GM18505 (cell line): Measurements from ENCODE around the gene SLC43A1.
"Not testable (repeated sequence)": the region's sequence is repeated elsewhere in the genome, so short reads cannot be mapped to it uniquely, and the experiment has no call there.

ENCODE experiments used
- ATAC-seq: cut with Tn5 transposase; IDR thresholded peaks from one replicate; pipeline ENCODE4 v1.9.1; 2021; ENCODE audit not compliant: unreplicated experiment
- POLR2A ChIP-seq: IDR thresholded peaks from 4 replicates; pipeline ENCODE4 v1.6.1; 2011; ENCODE audit warnings: borderline replicate concordance; ENCODE audit not compliant: insufficient read depth, insufficient read length; ENCODE audit errors: extremely low read depth

Gene SLC43A1

DNA sequence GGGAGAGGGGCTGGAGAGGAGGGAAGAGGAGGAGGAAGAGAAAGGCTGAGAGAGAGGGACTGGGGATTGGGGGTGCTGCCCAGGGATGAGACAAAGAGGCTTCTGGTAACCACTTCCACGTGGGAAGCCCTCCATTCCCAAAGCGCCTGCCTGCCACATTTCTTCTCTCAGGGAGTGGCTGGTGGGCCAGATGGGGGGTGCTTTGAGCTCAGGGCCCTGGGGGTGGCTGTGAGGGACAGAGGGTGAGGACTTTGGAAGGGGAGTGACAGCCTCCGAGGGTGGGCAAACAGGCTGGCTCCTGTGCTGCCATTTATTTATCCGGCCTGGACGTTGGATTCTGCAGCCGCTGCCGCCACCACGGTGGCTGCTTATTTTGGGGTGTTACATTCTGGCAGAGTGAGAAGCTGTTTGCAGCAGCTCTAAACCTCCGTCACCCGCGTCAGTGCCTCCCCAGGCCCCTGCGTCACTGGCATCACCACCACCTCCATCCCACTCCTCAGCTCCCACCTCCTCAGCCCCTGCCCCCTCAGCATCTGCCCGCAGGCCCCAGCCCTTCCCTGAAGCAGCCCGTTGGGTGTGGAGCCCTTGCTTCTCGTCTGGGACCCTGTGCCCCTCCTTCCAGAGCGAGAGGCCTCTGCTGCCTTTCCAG lies 53.5 kb downstream of the SLC43A1 start:
- no peak for ATAC-seq
- no peak for TF ChIP-seq POLR2A

DNA sequence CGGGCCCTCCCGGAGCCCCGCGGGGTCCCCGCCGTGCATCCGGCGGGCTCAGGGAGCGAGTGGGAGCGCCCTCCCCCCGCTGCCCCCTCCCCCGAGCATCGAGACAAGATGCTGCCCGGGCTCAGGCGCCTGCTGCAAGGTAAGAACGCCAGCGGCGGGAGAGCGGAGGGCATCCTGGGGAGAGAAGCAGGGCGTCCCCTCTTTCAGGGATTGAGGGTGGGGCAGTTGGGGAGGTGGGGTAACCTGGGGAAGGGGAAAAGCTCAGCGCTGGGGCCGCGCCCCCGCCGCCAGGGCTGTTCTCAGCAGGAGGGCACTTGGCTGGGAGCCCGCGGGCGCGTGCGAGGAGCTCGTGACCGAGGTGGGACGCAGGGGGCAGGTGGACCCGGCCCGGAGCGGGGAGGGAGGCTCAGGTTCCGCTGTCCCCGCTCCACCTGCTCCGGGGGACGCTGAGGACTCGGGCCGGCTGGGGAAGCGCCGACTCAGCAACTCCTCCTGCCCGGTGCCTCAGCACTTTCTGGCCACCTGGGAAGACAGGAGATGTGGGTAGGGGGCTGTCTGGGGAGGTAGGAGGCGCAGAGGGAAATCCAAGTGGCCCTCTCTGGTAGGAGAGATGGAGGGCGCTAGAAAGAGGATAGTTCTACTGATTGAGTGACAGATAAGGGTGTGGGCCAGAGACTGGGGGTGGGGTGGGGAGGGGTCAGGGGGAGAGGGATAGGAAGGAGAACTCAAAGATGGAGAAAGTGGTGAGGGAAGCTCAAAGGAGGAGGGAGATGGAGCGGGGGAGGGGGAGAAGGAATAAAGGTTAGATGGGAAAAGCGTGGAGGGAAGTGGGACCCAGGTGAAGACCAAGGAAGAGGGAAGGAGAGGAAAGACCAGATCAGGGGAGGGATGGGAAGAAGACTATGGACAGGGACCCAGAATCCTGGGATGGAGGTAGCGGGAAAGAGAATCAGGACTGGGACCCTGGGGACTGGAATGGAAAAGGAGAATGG lies 54.4 kb downstream of the SLC43A1 start:
- TF ChIP-seq POLR2A: no peak
- peak; percentile 6 for ATAC-seq

DNA sequence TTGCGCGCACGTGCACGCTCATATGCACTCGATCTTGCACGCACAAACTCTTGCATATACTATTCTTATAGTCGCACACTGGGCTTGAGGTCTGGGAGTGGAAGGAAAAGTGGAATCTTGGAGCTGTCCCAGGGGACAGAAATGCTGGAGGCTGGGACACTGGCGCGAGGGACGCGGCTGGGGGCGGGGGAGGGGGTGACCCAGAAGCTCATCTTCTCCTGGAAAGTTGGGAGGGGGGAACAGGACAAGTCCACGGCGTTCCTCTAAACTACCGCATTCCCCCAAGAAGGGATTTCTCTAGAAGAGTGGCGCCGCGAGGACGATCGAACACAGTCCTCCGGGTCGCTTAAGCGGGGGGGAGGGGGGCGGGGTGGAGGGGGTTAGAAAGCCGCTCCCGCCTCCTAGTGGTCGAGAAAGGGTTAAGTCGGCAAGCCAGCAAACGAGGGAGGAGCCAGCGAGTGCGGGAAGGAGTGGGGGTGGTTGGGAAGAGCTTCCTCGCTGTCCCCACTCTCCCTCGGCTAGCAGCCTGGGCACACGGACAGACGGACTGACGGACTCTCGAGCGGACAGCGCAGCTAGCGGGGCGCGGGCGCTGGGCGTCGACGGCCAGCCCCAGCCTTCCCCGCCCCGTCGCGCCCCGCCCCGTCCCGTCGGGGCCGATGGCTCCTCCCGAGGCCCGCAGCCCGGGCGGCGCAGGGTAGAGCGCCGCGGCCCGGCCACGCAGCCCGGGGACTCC lies 55.3 kb downstream of the SLC43A1 start, which contains the start of gene RTN4RL2:
TSS of gene RTN4RL2 (plus strand) at position 507 of the 736 bp plus-strand sequence. CDS start 338 bp downstream, outside the sequence.
- ATAC-seq: peak; percentile 39
- TF ChIP-seq POLR2A: no peak

DNA sequence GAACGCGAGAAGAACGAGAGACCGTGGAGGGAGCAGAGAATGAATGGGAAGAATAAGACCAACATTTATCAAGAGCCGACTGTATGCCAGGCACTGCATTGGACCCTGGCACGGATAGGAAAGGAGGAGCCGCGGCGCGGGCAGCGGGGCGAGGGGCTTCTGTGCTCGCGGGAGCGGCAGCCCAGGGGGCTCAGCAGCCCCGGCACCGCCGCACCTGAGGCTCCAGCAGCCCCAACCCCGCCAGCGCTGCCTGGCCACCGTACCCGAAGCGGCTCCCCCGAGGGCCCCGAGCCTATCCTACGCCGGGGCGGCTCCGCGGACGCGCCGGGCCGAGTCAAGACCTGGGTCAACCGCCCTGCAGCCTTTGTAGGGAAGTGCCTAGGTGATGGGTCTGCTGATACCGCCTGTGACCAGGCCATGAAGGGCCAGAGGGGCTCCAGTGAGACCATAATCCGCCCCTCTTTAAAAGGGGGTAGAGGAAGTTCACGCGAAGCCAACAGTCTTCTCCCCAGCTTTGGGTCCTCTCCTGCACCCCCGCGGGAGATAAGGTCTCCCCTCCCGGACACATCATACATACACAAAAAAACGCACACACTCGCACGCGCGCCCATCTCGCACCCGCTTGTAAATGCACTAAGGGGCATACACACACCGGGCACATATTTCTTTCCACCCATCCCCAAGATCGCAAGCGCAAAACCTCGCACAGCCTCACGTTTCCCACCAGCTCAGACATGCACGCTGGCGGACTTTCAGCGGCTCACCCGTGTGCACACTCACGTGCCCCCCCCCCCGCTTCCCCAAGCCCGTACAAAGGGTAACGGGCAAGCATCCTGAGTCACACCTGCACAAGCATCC lies 56.1 kb downstream of the SLC43A1 start:
- no peak for TF ChIP-seq POLR2A
- no peak for ATAC-seq

DNA sequence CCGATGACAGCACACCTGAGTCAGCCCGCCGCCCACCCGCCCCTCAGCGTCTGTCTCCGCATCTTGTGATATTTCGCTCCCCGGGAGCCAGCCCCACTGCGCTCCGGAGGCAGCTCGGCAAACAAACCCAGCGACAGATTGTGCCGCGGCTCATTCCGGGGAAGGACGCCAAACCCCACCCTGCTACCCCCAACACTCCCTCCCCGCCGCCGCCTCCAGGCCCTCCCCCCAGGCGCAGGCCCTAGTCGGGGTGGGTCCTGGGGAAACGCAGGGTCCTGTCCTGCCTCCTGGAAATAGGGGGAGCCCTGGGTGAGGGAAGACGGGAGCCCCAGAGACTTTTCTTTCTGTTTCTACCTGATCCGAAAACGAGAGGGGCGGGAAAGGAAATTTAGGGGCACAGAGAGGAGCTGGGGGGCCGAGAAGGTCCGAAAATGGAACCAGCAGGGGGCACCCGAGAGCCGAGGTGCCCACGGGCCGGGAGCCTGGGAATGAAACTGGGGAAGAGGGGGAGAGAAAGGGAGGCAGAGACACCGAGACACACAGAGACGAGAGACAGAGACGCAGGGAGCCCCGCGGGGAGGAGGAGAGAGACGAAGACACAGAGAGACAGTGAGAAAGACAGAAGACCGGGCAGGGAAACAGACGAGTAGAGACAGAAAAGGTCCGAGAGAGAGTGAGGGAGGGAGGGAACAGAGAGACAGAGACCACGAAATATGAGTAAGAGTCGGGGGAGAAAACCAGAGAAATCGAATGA lies 56.9 kb downstream of the SLC43A1 start:
- no peak for TF ChIP-seq POLR2A
- no peak for ATAC-seq

DNA sequence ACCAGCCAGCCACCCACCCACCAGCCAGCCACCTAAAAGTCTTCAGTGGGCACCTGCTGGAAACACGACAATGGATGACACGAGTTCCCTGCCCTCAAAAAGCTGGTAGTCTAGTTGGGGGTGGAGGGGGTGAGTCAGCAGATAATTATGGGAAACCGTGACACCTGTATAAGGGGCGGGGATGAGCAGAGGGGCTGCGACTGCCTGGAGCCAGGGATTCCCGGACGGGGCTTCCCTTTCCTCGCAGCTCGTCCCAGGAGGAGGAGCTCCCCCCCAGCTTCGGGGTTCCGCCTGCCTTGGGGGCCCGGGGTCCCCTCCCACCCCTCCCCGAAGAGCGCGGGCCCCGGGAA lies 57.5 kb downstream of the SLC43A1 start:
- TF ChIP-seq POLR2A: no peak

DNA sequence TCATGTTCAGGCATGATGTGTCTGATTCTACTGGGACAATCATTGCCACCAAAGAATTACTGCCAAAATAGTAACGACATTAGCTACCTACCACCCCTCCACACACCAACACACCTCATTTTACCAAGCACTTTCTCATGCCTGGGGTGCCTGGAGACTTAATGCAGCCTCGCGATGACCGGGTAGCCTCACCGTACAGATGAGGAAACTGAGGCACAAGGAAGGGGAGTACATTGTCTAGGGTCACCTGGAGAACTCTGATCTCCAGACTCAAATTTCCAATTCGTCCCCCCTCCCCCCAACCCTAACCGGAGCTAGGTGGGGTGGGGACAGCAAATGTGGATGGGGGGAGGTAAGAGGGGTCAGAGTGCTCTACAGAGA lies 57.9 kb downstream of the SLC43A1 start:
- peak; percentile 17 for ATAC-seq
- TF ChIP-seq POLR2A: no peak

More for the DNA sequence above, 57.5 kb downstream of the SLC43A1 start:
- ATAC-seq: no peak

DNA sequence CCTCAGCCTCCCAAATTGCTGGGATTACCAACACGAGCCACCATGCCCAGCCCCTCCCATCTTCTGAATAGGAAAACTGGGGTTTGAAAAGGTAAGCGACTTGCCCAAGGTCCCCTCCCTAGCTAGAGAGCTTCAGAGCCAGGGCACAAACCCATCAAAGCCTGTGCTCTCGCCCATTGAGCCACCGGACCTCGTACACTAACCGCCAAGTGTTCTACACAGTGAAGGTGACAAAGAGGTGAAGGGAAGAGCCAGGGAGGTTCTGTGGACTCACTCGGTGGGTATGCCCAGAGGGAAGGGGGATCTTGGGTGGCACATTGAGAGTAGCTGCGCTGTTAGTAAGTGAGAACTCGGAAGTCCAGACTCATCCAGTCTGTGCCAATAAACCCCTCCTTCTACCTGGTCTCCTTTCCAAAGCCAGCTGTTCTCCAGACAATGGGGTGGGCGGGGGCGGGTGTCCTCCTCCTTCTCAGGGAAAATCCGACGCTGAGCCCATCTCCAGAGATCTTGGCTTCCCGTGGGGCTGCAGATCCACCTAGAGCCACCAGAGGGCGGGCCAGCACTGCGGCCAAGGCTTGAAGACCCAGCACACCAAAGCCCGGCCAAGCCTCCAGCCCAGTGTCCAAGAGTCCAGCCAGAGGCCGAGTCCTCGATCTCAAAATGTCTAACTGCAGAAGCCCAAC lies 58.4 kb downstream of the SLC43A1 start:
- peak; percentile 48 for ATAC-seq
- TF ChIP-seq POLR2A: no peak

DNA sequence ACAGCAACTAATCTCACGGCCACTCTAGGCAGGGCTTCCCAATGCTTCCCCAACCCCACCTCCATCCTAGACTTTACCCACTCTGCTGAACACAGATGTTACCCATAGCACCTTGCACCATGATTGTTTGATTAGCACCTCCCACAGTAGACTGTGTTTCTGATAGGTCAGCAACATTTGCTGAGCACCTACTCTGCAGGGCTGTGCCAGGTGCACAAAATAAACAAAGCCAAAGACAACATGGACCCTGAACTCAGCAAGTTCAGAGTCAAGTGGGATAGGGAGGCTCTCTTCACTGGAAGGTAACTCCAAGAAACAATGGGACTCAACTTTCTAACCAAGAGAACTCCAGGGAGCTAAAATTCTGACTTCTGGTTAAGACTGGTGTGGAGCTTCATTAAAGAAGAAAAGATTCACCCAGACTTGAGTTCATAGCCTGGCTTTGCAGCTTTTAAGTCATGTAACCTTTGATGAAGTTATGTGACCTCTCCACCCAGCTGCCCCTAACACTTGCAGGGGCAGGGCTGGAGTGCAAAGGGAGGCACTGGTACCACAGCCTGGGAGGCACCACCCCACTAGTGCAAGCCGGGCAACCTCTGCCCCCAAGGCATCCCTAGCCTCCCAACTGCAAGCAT lies 61.8 kb downstream of the SLC43A1 start:
- no peak for TF ChIP-seq POLR2A
- ATAC-seq: no peak

DNA sequence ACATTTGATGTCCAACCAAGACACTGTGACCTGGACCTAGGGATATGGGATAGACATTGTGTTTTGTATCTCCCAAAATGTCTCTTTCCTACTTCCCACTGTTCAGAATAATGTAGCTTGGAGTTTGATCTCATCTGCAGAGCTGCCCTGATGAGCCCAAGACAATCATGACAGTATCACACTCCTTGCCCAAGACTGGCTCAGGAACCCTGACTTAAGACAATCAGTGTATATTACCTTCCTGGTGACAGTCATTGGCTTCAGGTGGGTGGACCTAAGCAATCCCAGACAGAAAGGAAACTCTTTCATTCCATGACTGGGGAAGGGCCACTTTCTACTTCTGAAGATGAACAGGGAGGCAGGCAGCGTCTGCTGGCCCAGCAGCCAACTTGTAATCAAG lies 69.4 kb downstream of the SLC43A1 start:
- no peak for ATAC-seq
- no peak for TF ChIP-seq POLR2A

DNA sequence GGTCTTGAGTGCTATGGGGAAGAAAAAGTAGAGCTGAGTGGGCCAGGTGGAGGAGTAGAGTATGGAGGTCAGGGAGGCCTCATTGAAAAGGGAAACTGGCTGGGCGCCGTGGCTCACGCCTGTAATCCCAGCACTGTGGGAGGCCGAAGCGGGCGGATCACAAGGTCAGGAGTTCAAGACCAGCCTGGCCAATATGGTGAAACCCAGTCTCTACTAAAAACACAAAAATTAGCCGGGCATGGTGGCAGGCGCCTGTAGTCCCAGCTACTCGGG lies 70.4 kb downstream of the SLC43A1 start:
- not testable (repeated sequence) for ATAC-seq
